WERI-Rb-1 (cell line): Measurements from ENCODE around the gene STAC.

Source experiments
- DNase-seq: peaks from one replicate; pipeline ENCODE4 v3.0.0-alpha.2; 2020
- H3K27ac ChIP-seq: fragments of 250-450 bp; sonication (Bioruptor Pico); 2 replicates; pipeline ENCODE4 v1.5.1; 2020; ENCODE audit warnings: mild to moderate bottlenecking, moderate library complexity
- H3K27me3 ChIP-seq: fragments of 250-450 bp; sonication (Bioruptor Pico); 2 replicates; pipeline ENCODE4 v1.5.1; 2021; ENCODE audit warnings: mild to moderate bottlenecking, low read depth, moderate library complexity; ENCODE audit not compliant: insufficient read depth, severe bottlenecking
- H3K36me3 ChIP-seq: fragments of 250-450 bp; sonication (Bioruptor Pico); 2 replicates; pipeline ENCODE4 v1.5.1; 2020; ENCODE audit warnings: mild to moderate bottlenecking, moderate library complexity
- H3K4me3 ChIP-seq: 2 replicates; pipeline ENCODE4 v1.5.1; 2011; ENCODE audit warnings: low read depth, mild to moderate bottlenecking, control low read depth, low read length
- H3K9me3 ChIP-seq: fragments of 250-450 bp; sonication (Bioruptor Pico); 2 replicates; pipeline ENCODE4 v1.5.1; 2021; ENCODE audit warnings: mild to moderate bottlenecking, moderate library complexity; ENCODE audit not compliant: severe bottlenecking
- CTCF ChIP-seq: IDR thresholded peaks from 2 replicates; pipeline ENCODE4 v1.5.1; 2011; ENCODE audit warnings: low read depth, mild to moderate bottlenecking, control low read depth, inconsistent platforms, low read length

Gene STAC

DNA sequence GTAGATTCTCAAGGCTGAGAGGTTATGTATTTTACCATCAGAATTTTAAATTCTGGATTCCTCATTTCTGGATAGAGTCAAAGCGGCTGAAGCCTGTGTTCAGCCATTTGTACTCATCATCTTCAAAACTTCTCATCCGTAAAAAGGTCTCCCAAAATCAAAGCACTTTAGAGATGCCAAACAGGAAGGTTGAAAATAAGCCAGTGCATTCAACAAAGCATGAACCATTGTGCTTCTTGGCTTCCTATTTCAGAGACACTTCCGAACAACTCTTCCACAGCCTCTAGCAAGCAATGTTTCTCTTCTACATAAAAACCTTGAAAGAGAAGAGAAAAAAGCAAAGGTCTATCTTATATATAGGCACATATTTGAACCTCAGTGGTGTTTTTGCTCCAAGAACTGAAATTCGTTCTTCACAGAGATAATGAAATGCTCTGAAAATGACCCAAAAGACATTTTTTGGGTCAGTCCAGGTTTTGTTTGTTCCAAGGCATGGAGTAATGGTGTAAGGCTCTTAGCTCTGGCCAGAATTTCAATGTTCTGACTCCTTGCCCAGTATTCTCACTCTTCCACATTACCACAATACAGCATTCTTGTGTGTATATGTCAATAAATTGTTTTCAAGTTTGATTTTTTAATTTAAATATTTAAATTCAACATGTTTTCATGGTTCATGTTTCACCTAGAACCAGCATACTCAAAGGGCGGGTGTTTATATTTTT lies 163.1 kb downstream of the STAC start:
- no peak for TF ChIP-seq CTCF
- no peak overlapping the region for H3K4me3 ChIP-seq

DNA sequence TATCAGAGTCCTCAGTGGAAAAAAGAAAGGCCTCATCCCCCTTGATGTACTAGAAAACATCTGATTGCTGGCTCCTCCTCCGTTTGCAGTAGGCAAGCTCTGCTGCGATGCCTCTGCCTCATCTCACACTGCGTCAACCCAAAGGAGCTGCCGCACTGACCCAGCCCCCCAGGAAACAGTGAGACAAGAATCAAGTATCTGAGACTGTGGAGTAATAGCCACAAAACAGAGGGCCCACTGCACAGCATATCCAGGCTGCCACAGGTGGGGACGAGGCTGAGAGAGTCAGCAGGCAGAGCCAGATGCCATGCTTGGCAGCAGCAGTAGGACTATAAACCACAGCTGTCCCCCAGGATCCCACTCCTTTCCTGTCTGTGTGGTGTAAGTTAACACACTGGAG lies 165.9 kb downstream of the STAC start:
- no peak for DNase-seq
- no peaks in the 10 kb centered on the region for H3K27me3 ChIP-seq
- TF ChIP-seq CTCF = no peak

More for the DNA sequence above, 163.1 kb downstream of the STAC start:
- DNase-seq = no peak
- Histone ChIP-seq H3K27me3 (no peaks in the 10 kb centered on the region), H3K9me3 (no peaks in the 10 kb centered on the region), H3K27ac (no peak overlapping the region), H3K36me3 (no peaks in the 10 kb centered on the region)

DNA sequence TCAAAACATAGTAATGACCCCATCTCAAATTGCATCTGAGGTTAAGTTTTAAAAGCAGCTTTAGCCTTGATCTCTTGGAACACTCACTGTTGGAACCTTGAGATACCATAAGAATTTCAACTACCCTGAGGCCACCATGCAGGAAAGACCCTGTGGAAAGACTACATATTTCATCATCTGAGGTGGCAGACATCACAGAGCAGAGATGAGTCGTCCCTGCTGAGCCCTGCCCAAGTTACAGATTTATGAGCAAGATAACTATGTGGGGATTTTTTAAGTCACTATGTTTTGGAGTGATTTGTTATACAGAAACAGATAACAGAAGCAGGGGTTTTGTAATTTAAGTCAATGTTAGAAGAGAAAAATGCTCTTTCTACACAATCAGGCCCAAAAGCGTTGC lies 168.4 kb downstream of the STAC start:
- H3K9me3 ChIP-seq = no peaks in the 10 kb centered on the region
- H3K4me3 ChIP-seq = no peak overlapping the region
- DNase-seq = no peak
- no peaks in the 10 kb centered on the region for H3K36me3 ChIP-seq
- no peak for TF ChIP-seq CTCF
- H3K27me3 ChIP-seq = no peaks in the 10 kb centered on the region
- H3K27ac ChIP-seq = no peak overlapping the region

More for the DNA sequence above, 165.9 kb downstream of the STAC start:
- Histone ChIP-seq H3K36me3 (no peaks in the 10 kb centered on the region), H3K27ac (no peak overlapping the region), H3K9me3 (no peaks in the 10 kb centered on the region), H3K4me3 (no peak overlapping the region)

GRCh38 chr3:36557021-36557707 lies 176.9 kb downstream of the STAC start:
- no peak for DNase-seq
- no peak overlapping the region for H3K4me3 ChIP-seq
- no peak for TF ChIP-seq CTCF
- no peak overlapping the region for H3K27ac ChIP-seq
- H3K27me3 ChIP-seq = no peaks in the 10 kb centered on the region
- no peaks in the 10 kb centered on the region for H3K9me3 ChIP-seq
- H3K36me3 ChIP-seq = no peaks in the 10 kb centered on the region

DNA sequence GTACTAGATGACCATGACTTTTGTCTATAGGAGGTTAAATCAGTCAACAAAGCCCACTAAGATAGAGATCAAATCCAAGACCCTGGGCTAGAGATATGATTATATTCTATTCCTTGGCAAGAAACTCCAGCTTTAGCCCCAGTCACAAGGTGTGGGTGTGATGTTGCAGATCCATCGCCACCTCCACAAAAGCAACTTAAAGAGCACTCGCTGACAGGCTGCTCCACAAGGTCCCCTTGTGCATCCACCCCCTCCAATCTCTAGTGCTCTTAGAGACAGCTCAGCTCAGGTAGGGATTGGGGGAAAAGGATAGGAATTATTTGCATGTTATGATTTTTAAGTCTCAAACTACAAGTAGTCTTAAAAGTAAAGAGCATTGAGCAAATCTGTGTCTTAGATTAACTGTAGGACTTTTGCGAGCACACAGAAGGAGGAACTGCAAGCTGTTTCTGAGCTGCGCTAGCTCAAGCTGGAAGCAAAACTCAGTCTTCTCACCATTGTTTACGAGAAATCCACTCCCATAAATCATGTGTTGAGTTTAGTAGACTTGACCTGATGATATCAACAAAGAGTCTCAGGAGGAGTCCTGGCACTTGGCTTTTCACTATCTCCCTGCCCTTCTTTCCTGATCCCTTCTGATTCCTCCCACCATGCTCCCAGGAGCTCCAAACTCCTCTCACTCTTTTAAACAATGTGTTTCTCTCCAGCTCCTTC lies 177.6 kb downstream of the STAC start:
- Histone ChIP-seq H3K4me3 (no peak overlapping the region), H3K27me3 (no peaks in the 10 kb centered on the region), H3K9me3 (no peaks in the 10 kb centered on the region), H3K27ac (no peak overlapping the region), H3K36me3 (no peaks in the 10 kb centered on the region)
- no peak for DNase-seq
- no peak for TF ChIP-seq CTCF
